HG03520 (cell line): ENCODE results near the gene CEP104.

Experiments
- ATAC-seq: cut with Tn5 transposase; IDR thresholded peaks from one replicate; pipeline ENCODE4 v1.9.1; 2021; ENCODE audit warnings: mild to moderate bottlenecking, moderate library complexity; ENCODE audit not compliant: unreplicated experiment

The CEP104 gene

GRCh38 chr1:3767328-3767925, 89.6 kb downstream of the CEP104 start:
- ATAC-seq, result no peak

DNA sequence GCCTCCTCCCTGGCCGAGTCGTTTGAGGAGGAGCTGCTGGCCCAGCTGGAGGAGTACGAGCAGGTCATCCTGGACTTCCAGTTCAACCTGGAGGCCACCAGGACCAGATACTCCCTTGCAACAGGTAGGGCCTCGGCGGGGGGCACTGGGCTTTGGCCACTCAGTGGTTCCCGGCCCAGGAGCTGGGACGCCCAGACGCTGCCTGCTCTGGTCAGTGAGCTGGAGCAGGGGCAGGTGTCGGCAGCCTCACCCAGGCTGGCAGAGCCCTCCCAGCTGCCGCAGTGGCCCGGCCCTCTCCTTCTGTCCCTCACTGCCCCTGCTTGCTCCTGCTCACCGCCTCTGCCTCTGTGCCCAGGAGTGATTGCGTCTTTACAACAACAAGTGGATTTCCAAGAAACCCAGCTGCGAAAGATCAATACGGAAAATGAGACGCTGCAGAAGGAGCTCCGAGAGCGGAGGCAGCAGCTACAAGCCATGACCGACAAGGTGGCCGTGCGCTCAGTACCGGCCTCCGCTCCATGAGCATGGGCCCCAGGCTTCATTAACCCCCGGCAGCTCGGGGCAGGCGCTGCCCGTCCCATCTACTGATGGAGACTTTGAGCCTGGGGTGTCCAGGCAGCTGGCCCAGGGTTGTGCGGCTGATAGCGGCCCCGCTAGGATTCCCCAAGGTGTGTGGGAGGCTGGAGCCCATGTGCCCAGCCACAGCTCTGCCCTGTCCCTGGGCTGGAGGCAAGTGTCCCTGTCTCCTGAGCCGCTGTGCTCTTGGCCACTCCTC, 93.5 kb downstream of the CEP104 start:
- no peak for ATAC-seq

- no peak for ATAC-seq
Measured at GRCh38 chr1:3762873-3763228, 94.2 kb downstream of the CEP104 start.

- ATAC-seq, result no peak
Measured at GRCh38 chr1:3762151-3762872, 94.7 kb downstream of the CEP104 start.
